Ovary (tissue), 3 donors: ENCODE measurements around the gene PARVA.

ENCODE experiments used
- EP300 ChIP-seq: sonication (generic); formaldehyde crosslinking; IDR thresholded peaks from one replicate; pipeline ENCODE4 v1.6.1; 2017; ENCODE audit warnings: antibody characterized with exemption
- POLR2A ChIP-seq: fragments of 450-650 bp; IDR thresholded peaks from one replicate; pipeline ENCODE4 v1.6.1; 2017; ENCODE audit warnings: antibody characterized with exemption, mild to moderate bottlenecking, moderate library complexity
- TF ChIP-seq, protein P1 (sequence below), 3 donors: fragments of 450-650 bp in 2 of 3; fragments of 200-600 bp in 1 of 3; IDR thresholded peaks; one replicate each; pipeline versions ENCODE4 v1.5.1 to v1.8.0; 2016 to 2022; ENCODE audit warnings: antibody characterized with exemption in 3 of 3, mild to moderate bottlenecking in 1 of 3
- donor health status: DM: no; HTN: no; CAD: no.

DNA sequence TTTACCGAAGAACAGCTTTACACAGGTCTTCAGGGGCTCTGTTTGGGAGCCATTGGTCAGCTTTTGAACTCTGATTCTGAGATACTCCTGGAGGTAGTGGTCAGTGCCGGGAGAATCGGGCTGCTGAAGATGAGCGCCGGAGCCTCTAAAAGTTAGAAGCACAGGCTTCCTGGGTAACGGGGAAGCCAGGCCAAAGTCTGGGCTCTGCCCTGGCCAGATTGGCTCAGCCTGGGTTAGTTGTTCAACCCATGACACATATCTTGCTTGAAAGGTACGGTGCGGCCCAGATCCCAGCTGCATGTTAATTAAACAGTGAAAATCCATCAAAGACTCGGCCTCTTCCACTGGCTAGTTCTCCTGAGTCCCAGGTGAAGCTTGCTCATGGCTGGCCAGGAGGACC is 18.0 kb downstream of the PARVA start:
- TF ChIP-seq, protein P1, sequence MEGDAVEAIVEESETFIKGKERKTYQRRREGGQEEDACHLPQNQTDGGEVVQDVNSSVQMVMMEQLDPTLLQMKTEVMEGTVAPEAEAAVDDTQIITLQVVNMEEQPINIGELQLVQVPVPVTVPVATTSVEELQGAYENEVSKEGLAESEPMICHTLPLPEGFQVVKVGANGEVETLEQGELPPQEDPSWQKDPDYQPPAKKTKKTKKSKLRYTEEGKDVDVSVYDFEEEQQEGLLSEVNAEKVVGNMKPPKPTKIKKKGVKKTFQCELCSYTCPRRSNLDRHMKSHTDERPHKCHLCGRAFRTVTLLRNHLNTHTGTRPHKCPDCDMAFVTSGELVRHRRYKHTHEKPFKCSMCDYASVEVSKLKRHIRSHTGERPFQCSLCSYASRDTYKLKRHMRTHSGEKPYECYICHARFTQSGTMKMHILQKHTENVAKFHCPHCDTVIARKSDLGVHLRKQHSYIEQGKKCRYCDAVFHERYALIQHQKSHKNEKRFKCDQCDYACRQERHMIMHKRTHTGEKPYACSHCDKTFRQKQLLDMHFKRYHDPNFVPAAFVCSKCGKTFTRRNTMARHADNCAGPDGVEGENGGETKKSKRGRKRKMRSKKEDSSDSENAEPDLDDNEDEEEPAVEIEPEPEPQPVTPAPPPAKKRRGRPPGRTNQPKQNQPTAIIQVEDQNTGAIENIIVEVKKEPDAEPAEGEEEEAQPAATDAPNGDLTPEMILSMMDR (IDR thresholded peaks at IDR 0.05): no peak
- TF ChIP-seq EP300 (no peak), POLR2A (no peak)
